T follicular helper cell (primary cell): Measurements from ENCODE around the gene ADGRE3.
"Not testable (repeated sequence)": the region's sequence is repeated elsewhere in the genome, so short reads cannot be mapped to it uniquely, and the experiment has no call there.

ENCODE experiments used
- DNase-seq: peaks from one replicate; pipeline ENCODE4 v3.0.0-alpha.2; 2020; ENCODE audit warnings: low read depth

Gene ADGRE3

GRCh38 chr19:14661372-14661924 lies 13.2 kb downstream of the ADGRE3 start:
- no peak for DNase-seq

- DNase-seq = no peak
These were observed 14.7 kb downstream of the ADGRE3 start for GRCh38 chr19:14659874-14660489.

GRCh38 chr19:14655726-14656125 lies 18.9 kb downstream of the ADGRE3 start:
- no peak for DNase-seq

- DNase-seq = no peak
These were observed 19.7 kb downstream of the ADGRE3 start for GRCh38 chr19:14654786-14655560.

GRCh38 chr19:14650161-14650560 lies 24.5 kb downstream of the ADGRE3 start:
- no peak for DNase-seq

- DNase-seq = no peak
These were observed 25.6 kb downstream of the ADGRE3 start for GRCh38 chr19:14649020-14649419.

GRCh38 chr19:14648506-14648905 lies 26.1 kb downstream of the ADGRE3 start:
- DNase-seq = no peak

- no peak for DNase-seq
These were observed 34.9 kb downstream of the ADGRE3 start for GRCh38 chr19:14639536-14640277.

GRCh38 chr19:14632286-14632685 lies 42.4 kb downstream of the ADGRE3 start:
- DNase-seq = no peak

GRCh38 chr19:14629557-14629956 lies 45.1 kb downstream of the ADGRE3 start:
- no peak for DNase-seq

- DNase-seq = not testable (repeated sequence)
These were observed 50.2 kb downstream of the ADGRE3 start for GRCh38 chr19:14624491-14624890.

- no peak for DNase-seq
These were observed 55.2 kb downstream of the ADGRE3 start for GRCh38 chr19:14619404-14619803.

- DNase-seq = no peak
These were observed 58.2 kb downstream of the ADGRE3 start for GRCh38 chr19:14616407-14616806.

GRCh38 chr19:14615623-14616022 lies 59.0 kb downstream of the ADGRE3 start:
- no peak for DNase-seq

- no peak for DNase-seq
These were observed 60.6 kb downstream of the ADGRE3 start for GRCh38 chr19:14614099-14614412.

GRCh38 chr19:14613399-14614098 lies 61.1 kb downstream of the ADGRE3 start:
- not testable (repeated sequence) for DNase-seq

- DNase-seq = no peak
These were observed 62.0 kb downstream of the ADGRE3 start for GRCh38 chr19:14612657-14613056.

- DNase-seq = not testable (repeated sequence)
These were observed 62.4 kb downstream of the ADGRE3 start for GRCh38 chr19:14612242-14612641.

GRCh38 chr19:14611051-14611450 lies 63.6 kb downstream of the ADGRE3 start:
- no peak for DNase-seq

GRCh38 chr19:14606627-14607026 lies 68.0 kb downstream of the ADGRE3 start:
- DNase-seq = no peak

- DNase-seq = no peak
These were observed 70.7 kb downstream of the ADGRE3 start for GRCh38 chr19:14603990-14604387.

- no peak for DNase-seq
These were observed 75.0 kb downstream of the ADGRE3 start for GRCh38 chr19:14599548-14600147.
